ENCODE data around the gene LMO2. TPM values are rescaled to one million over a fixed set of nuclear protein-coding genes. Genes with fewer than 3 reads are reported as not detected.
"Not testable (repeated sequence)": the region's sequence is repeated elsewhere in the genome, so short reads cannot be mapped to it uniquely, and the experiment has no call there.

Gene LMO2
- total RNA-seq, 1 donor from 2014 or later: 65.1 TPM

- TF ChIP-seq CTCF (IDR thresholded peaks at IDR 0.05): peak; percentile 77
- intact Hi-C loops (cut with DNase I): no loop called here
- Histone ChIP-seq H3K4me1 (peaks cover 7% of the 10 kb centered on the region), H3K27ac (no peak overlapping the region), H3K9me3 (no peaks in the 10 kb centered on the region), H3K27me3 (peaks cover 20% of the 10 kb centered on the region), H3K36me3 (no peaks in the 10 kb centered on the region), H3K4me3 (peak overlapping the region; percentile 45)
- ATAC-seq: peak; percentile 91
- DNase-seq: no peak
These were observed 62.3 kb downstream of the LMO2 start for GRCh38 chr11:33829430-33830141.

- DNase-seq: no peak
- no peaks in the 10 kb centered on the region for H3K36me3 ChIP-seq
- ATAC-seq: peak; percentile 56
- no peak overlapping the region for H3K27ac ChIP-seq
- peaks cover 20% of the 10 kb centered on the region for H3K27me3 ChIP-seq
- no peaks in the 10 kb centered on the region for H3K9me3 ChIP-seq
- intact Hi-C loops (cut with DNase I): no loop called here
- H3K4me1 ChIP-seq: peaks cover 7% of the 10 kb centered on the region
- peak overlapping the region; percentile 45 for H3K4me3 ChIP-seq
- TF ChIP-seq CTCF (IDR thresholded peaks at IDR 0.05): no peak
These were observed 63.1 kb downstream of the LMO2 start for GRCh38 chr11:33828604-33829429.

GRCh38 chr11:33827206-33827605 is 64.7 kb downstream of the LMO2 start:
- Histone ChIP-seq H3K4me1 (peaks cover 7% of the 10 kb centered on the region), H3K9me3 (no peaks in the 10 kb centered on the region), H3K27me3 (peaks cover 24% of the 10 kb centered on the region), H3K36me3 (no peaks in the 10 kb centered on the region), H3K4me3 (no peak overlapping the region), H3K27ac (no peak overlapping the region)
- ATAC-seq (no peak), DNase-seq (no peak)
- no peak for TF ChIP-seq CTCF (IDR thresholded peaks at IDR 0.05)
- intact Hi-C loops (cut with DNase I): no loop called here

- H3K27me3 ChIP-seq: peaks cover 24% of the 10 kb centered on the region
- intact Hi-C loops (cut with DNase I): no loop called here
These were observed 65.9 kb downstream of the LMO2 start for GRCh38 chr11:33825854-33826560.

GRCh38 chr11:33822981-33823380 is 68.9 kb downstream of the LMO2 start:
- H3K36me3 ChIP-seq; H3K4me3 ChIP-seq; H3K9me3 ChIP-seq; DNase-seq; intact Hi-C loops (cut with DNase I); ATAC-seq; H3K27me3 ChIP-seq; H3K27ac ChIP-seq; H3K4me1 ChIP-seq: not testable (repeated sequence)

More at GRCh38 chr11:33825854-33826560, 65.9 kb downstream of the LMO2 start:
- ATAC-seq: no peak
- DNase-seq: no peak
- H3K9me3 ChIP-seq: no peaks in the 10 kb centered on the region
- H3K4me3 ChIP-seq: no peak overlapping the region
- TF ChIP-seq CTCF (IDR thresholded peaks at IDR 0.05): no peak
- H3K36me3 ChIP-seq: no peaks in the 10 kb centered on the region
- H3K27ac ChIP-seq: no peak overlapping the region
- peaks cover 7% of the 10 kb centered on the region for H3K4me1 ChIP-seq

All from upper lobe of right lung (tissue), 1 donor.